Neuronal stem cell (in vitro differentiated cells): ENCODE data around the gene ERBIN.

Experiments used
- DNase-seq: peaks from one replicate; pipeline ENCODE4 v3.0.0-alpha.2; 2013; ENCODE audit warnings: low spot score
- H2AFZ ChIP-seq: one replicate; pipeline ENCODE4 v1.6.1; 2013; ENCODE audit warnings: mild to moderate bottlenecking, low read length, inconsistent platforms
- H2AK5ac ChIP-seq: 2 replicates; pipeline ENCODE4 v1.6.1; 2013; ENCODE audit warnings: low read depth, mild to moderate bottlenecking, inconsistent platforms, low read length, moderate library complexity, mixed read lengths
- H2BK120ac ChIP-seq: 2 replicates; pipeline ENCODE4 v1.6.1; 2013; ENCODE audit warnings: low read depth, mild to moderate bottlenecking, inconsistent platforms, low read length, moderate library complexity, mixed read lengths
- H2BK12ac ChIP-seq: one replicate; pipeline ENCODE4 v1.6.1; 2013; ENCODE audit warnings: low read length, inconsistent platforms
- H2BK15ac ChIP-seq: 2 replicates; pipeline ENCODE4 v1.6.1; 2013; ENCODE audit warnings: mild to moderate bottlenecking, low read length, inconsistent platforms, mixed read lengths
- H2BK5ac ChIP-seq: one replicate; pipeline ENCODE4 v1.6.1; 2013; ENCODE audit warnings: inconsistent platforms, mild to moderate bottlenecking, low read length, moderate library complexity
- H3K14ac ChIP-seq: one replicate; pipeline ENCODE4 v1.6.1; 2013; ENCODE audit warnings: low read length, inconsistent platforms
- H3K18ac ChIP-seq: 2 replicates; pipeline ENCODE4 v1.6.1; 2013; ENCODE audit warnings: low read length, inconsistent platforms
- H3K23ac ChIP-seq: 2 replicates; pipeline ENCODE4 v1.6.1; 2013; ENCODE audit warnings: low read depth, mild to moderate bottlenecking, mixed read lengths, low read length, inconsistent platforms; ENCODE audit not compliant: poor library complexity
- H3K27ac ChIP-seq: replicated peaks from 3 replicates; pipeline ENCODE4 v1.5.1; 2013; ENCODE audit warnings: low read length, inconsistent platforms
- H3K27me3 ChIP-seq, 3 experiments: 2 replicates each; pipeline ENCODE4 v1.6.1; 2013; ENCODE audit warnings: low read length in 3 of 3, mild to moderate bottlenecking in 2 of 3, inconsistent platforms in 1 of 3, low read depth in 1 of 3, mixed read lengths in 1 of 3, moderate library complexity in 1 of 3; ENCODE audit not compliant: control insufficient read depth in 3 of 3, insufficient read depth in 3 of 3
- H3K36me3 ChIP-seq, 2 donors: replicated peaks in 1 of 2; 2 replicates each; pipeline ENCODE4 v1.6.1; 2013; ENCODE audit warnings: low read length in 2 of 2; ENCODE audit not compliant: control insufficient read depth in 2 of 2, insufficient read depth in 2 of 2
- H3K4ac ChIP-seq: 2 replicates; pipeline ENCODE4 v1.6.1; 2013; ENCODE audit warnings: inconsistent platforms, mild to moderate bottlenecking, low read length, moderate library complexity
- H3K4me1 ChIP-seq, 2 donors: 1 replicate in 1 of 2; 2 replicates in 1 of 2; pipeline ENCODE4 v1.6.1; 2013; ENCODE audit warnings: low read length in 2 of 2, low read depth in 1 of 2; ENCODE audit not compliant: control insufficient read depth in 2 of 2, insufficient read depth in 1 of 2
- H3K4me2 ChIP-seq: one replicate; pipeline ENCODE4 v1.6.1; 2013; ENCODE audit warnings: mild to moderate bottlenecking, low read length, inconsistent platforms; ENCODE audit not compliant: insufficient read depth, poor library complexity, severe bottlenecking
- H3K4me3 ChIP-seq, 2 donors: 2 replicates each; pipeline ENCODE4 v1.5.1; 2013; ENCODE audit warnings: low read length in 2 of 2, mild to moderate bottlenecking in 2 of 2, inconsistent platforms in 1 of 2, moderate library complexity in 1 of 2
- H3K79me1 ChIP-seq: one replicate; pipeline ENCODE4 v1.6.1; 2013; ENCODE audit warnings: low read depth, mild to moderate bottlenecking, inconsistent platforms, low read length, moderate library complexity
- H3K9ac ChIP-seq: one replicate; pipeline ENCODE4 v1.6.1; 2013; ENCODE audit warnings: mild to moderate bottlenecking, low read depth, low read length, inconsistent platforms; ENCODE audit not compliant: poor library complexity
- H3K9me3 ChIP-seq, 2 donors: replicated peaks in 1 of 2; 2 replicates each; pipeline versions ENCODE3 to v1.6.1; 2013; ENCODE audit warnings: low read length in 2 of 2, mild to moderate bottlenecking in 2 of 2, inconsistent platforms in 1 of 2, low read depth in 1 of 2, mixed read lengths in 1 of 2, moderate library complexity in 1 of 2; ENCODE audit not compliant: control insufficient read depth in 2 of 2, insufficient read depth in 1 of 2
- H4K8ac ChIP-seq: one replicate; pipeline ENCODE4 v1.6.1; 2013; ENCODE audit warnings: low read depth, mild to moderate bottlenecking, inconsistent platforms, low read length, moderate library complexity
- H4K91ac ChIP-seq: one replicate; pipeline ENCODE4 v1.6.1; 2013; ENCODE audit warnings: low read length, low read depth, mild to moderate bottlenecking, inconsistent platforms; ENCODE audit not compliant: poor library complexity
- WGBS, 2 donors: extraction: QIAGEN DNeasy Blood & Tissue Kit; methylation state at CpG; one replicate each; pipeline ENCODE4 v1.1.7; 2013; ENCODE audit warnings: missing lambda C conversion rate in 2 of 2, mixed read lengths in 1 of 2; ENCODE audit not compliant: insufficient read length in 2 of 2, insufficient replicate concordance in 1 of 2; ENCODE audit errors: extremely low coverage in 2 of 2; 5-methylcytosine and 5-hydroxymethylcytosine counted together

ERBIN gene

GRCh38 chr5:65910711-65911110, 15.7 kb upstream of the ERBIN start:
- Histone ChIP-seq H2BK120ac (no peak overlapping the region), H3K4me2 (no peak overlapping the region), H3K14ac (no peak overlapping the region), H3K27ac (no peak overlapping the region), H3K27me3 (peaks cover 0 to 11% (median 0%) of the 10 kb centered on the region in 3 experiments), H2AFZ (no peak overlapping the region), H2BK5ac (no peak overlapping the region), H3K4me1 (peaks cover 0 to 2% of the 10 kb centered on the region in 2 donors), H3K18ac (no peak overlapping the region), H4K8ac (no peak overlapping the region), H3K23ac (no peak overlapping the region), H2BK12ac (no peak overlapping the region), H3K4me3 (no peak overlapping the region), H2BK15ac (no peak overlapping the region), H3K4ac (no peak overlapping the region), H3K9me3 (no peaks in the 10 kb centered on the region), H3K9ac (no peak overlapping the region), H2AK5ac (no peak overlapping the region), H3K79me1 (no peaks in the 10 kb centered on the region), H3K36me3 (no peaks in the 10 kb centered on the region), H4K91ac (no peak overlapping the region)
- no peak for DNase-seq
- no CpG with 5 or more reads among the region's 3 CpGs for WGBS, 2 donors

- no CpG with 5 or more reads among the region's 3 CpGs for WGBS, 2 donors
- Histone ChIP-seq H3K79me1 (no peaks in the 10 kb centered on the region), H3K4me2 (no peak overlapping the region), H2BK15ac (no peak overlapping the region), H3K4me1 (peaks cover 0 to 2% of the 10 kb centered on the region in 2 donors), H3K18ac (no peak overlapping the region), H2BK120ac (no peak overlapping the region), H4K91ac (no peak overlapping the region), H3K9ac (no peak overlapping the region), H3K23ac (no peak overlapping the region), H3K36me3 (no peaks in the 10 kb centered on the region), H3K27me3 (peaks cover 0 to 14% (median 0%) of the 10 kb centered on the region in 3 experiments), H3K4ac (no peak overlapping the region), H3K9me3 (no peaks in the 10 kb centered on the region), H2AFZ (no peak overlapping the region), H4K8ac (no peak overlapping the region), H2BK12ac (no peak overlapping the region), H3K4me3 (no peak overlapping the region), H2AK5ac (no peak overlapping the region), H3K27ac (no peak overlapping the region), H3K14ac (no peak overlapping the region), H2BK5ac (no peak overlapping the region)
- no peak for DNase-seq
Measured at GRCh38 chr5:65912311-65912710, 14.1 kb upstream of the ERBIN start.

- Histone ChIP-seq H3K4me2 (no peak overlapping the region), H3K79me1 (no peaks in the 10 kb centered on the region), H4K8ac (no peak overlapping the region), H2BK5ac (no peak overlapping the region), H3K23ac (no peak overlapping the region), H2BK12ac (no peak overlapping the region), H2BK120ac (no peak overlapping the region), H3K9me3 (no peaks in the 10 kb centered on the region), H3K4me3 (no peak overlapping the region), H2AFZ (no peak overlapping the region), H3K4me1 (peaks cover 0 to 2% of the 10 kb centered on the region in 2 donors), H3K27me3 (peaks cover 0 to 14% (median 0%) of the 10 kb centered on the region in 3 experiments), H3K36me3 (no peaks in the 10 kb centered on the region), H3K14ac (no peak overlapping the region), H2BK15ac (no peak overlapping the region), H3K4ac (no peak overlapping the region), H3K18ac (no peak overlapping the region), H2AK5ac (no peak overlapping the region), H4K91ac (no peak overlapping the region), H3K9ac (no peak overlapping the region), H3K27ac (no peak overlapping the region)
- no peak for DNase-seq
- no CpG with 5 or more reads among the region's 3 CpGs for WGBS, 2 donors
Measured at GRCh38 chr5:65913519-65913918, 12.9 kb upstream of the ERBIN start.

- Histone ChIP-seq H3K4me3 (no peak overlapping the region), H3K4me1 (peaks cover 0 to 2% of the 10 kb centered on the region in 2 donors), H2BK12ac (no peak overlapping the region), H2AFZ (no peak overlapping the region), H3K9me3 (no peaks in the 10 kb centered on the region), H3K23ac (no peak overlapping the region), H3K27ac (no peak overlapping the region), H3K9ac (no peak overlapping the region), H3K79me1 (no peaks in the 10 kb centered on the region), H2BK15ac (no peak overlapping the region), H2AK5ac (no peak overlapping the region), H3K36me3 (no peaks in the 10 kb centered on the region), H3K14ac (no peak overlapping the region), H3K4ac (no peak overlapping the region), H3K4me2 (no peak overlapping the region), H4K8ac (no peak overlapping the region), H3K18ac (no peak overlapping the region), H4K91ac (no peak overlapping the region), H3K27me3 (peaks cover 0 to 14% (median 0%) of the 10 kb centered on the region in 3 experiments), H2BK5ac (no peak overlapping the region), H2BK120ac (no peak overlapping the region)
- WGBS, 2 donors, result no CpG with 5 or more reads among the region's 3 CpGs
- no peak for DNase-seq
Measured at GRCh38 chr5:65914641-65915196, 11.7 kb upstream of the ERBIN start.
